Measurements from ENCODE around the gene BCO2.

The BCO2 gene

DNA sequence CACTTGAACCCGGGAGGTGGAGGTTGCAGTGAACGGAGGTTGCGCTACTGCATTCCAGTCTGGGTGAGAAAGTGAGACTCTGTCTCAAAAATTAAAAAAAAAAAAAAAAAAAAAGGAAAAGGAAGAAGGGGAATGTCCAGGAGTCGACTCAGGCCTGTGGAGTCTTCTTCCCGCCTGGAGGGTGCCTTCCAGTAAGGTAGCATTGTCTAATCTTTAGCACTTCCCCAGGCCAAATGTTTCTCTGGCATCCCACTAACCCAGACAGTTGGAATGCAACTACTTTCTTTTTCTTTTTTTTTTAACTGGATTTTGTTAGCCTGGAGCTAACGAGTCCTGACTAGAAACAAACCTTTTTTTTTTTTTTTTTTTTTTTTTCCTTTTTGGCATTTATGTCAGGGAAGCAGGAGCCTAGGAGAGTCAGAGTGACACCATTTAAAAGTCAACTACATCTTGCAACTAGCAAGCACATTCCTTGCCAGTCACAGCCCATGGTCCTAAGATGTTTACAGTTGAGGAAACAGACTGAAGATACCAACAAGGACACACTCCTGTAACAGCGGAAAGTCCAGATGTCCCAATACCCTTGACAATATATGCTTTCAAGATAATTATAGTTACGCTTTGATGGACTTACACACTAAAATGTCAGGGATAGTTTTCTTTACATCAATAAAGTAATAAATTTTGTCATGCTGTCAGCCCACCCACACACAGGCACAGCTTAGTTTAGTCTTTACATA lies 74.7 kb downstream of the BCO2 start:
- ATAC-seq: no peak

DNA sequence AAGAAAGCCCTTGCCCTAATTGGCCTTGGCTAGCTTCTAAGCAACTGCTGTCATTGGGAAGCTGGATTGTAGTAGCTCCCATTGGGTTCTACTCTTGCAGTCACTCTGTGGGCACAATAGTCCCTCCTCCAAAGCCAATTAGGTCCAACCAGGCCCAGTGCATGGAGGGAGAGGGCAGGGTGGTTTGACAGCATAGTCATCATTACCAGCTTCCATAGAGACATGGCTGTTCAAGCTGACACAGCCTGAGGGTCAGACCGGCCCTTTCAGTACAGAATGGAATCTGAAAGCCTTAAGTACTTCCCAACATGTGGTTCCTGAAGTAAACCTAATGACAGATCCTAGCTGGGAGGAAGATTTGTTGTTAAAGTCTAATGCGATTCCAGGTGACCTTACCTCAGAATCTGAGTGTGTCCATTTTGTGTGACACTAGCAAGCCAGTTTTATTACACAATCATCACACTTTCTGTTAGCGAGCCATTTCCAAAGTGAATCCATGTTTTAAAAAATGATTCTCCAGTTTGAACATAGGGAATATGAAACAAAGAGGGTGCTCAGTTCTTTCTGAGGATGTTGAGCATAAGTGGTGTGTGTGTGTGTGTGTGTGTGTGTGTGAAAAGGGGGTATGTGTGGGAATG lies 78.4 kb downstream of the BCO2 start:
- ATAC-seq (no peak), DNase-seq (no peak)

More for the DNA sequence above, 74.7 kb downstream of the BCO2 start:
- DNase-seq: no peak

- ATAC-seq (no peak), DNase-seq (no peak)
Measured at GRCh38 chr11:112255067-112255720, 79.9 kb downstream of the BCO2 start.

DNA sequence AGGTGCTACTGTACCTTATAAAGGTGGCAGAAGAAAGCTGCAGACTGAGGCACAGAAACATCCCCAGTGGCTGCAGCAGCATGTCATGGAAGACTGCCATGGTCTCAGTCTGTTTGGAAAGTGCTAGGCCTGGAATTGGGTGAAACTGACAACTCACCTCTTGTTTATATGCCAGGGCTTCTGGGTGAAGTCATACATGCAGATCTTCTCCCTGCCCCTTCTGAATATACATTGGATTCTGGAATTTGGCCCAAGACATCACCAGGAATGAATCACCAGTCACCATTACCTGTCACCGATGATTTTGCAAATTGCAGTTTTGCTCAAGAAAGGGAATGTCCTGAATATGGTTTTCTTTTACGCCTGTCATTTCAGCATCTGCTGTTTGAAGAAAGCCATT lies 85.2 kb downstream of the BCO2 start, which contains the start of gene PLET1:
Gene PLET1, minus strand, starts transcription at position 371 of the 400 bp plus-strand sequence. Its CDS starts 271 bp downstream, at position 100.
- no peak for ATAC-seq
- no peak for DNase-seq

GRCh38 chr11:112265659-112266409 lies 90.5 kb downstream of the BCO2 start:
- no peak for DNase-seq
- ATAC-seq: no peak

DNA sequence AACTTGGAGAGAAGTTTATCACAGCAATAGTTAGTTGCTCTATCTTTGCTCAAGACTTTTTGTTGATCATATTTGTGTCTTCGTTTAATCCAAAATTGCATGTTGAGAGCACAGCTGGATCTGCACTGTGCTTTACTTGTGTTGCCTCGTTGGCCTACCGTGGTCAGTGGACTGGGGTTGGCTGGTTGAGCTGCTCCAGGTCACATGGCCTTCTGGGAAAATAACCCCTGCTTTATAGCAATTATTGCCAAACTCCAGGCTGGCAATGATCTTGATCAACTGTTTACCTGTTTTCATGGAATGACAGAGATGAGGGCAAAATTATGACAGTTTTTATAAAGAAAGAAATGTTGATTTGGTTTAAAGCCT lies 91.1 kb downstream of the BCO2 start:
- ATAC-seq: no peak

DNA sequence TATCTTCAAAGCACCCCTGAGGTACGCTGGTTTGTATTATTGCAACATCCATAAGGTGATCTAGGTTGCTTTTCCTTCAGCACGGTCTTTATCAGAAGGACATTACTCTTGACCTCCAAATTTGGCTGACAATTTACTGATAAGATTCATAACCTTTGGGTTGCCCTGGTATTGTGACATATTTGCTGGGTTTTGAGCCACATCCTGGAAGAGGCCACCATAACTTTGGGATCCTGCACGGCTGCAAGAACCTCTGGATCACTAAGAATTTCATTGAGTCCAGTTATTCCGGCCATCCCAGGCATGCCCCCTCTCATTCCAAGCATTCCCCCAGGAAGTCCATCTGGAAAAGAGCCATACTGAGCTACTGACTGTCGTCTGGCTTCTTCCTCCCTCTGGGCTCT lies 91.9 kb downstream of the BCO2 start:
- ATAC-seq (no peak), DNase-seq (no peak)

More for the DNA sequence above, 91.1 kb downstream of the BCO2 start:
- DNase-seq: no peak

GRCh38 chr11:112268406-112268805 lies 93.1 kb downstream of the BCO2 start:
- DNase-seq (no peak), ATAC-seq (no peak)

Measured in stimulated activated naive CD8-positive, alpha-beta T cell treated with anti-CD3 and anti-CD28 coated beads, Interleukin-15, Interleukin-2, amounts not matched to agents 100 U/mL and 50 U/mL, for 24 hours (primary cell).